GM21576 (cell line): ENCODE data around the gene MRAP2.
"Not testable (repeated sequence)": the region's sequence is repeated elsewhere in the genome, so short reads cannot be mapped to it uniquely, and the experiment has no call there.

Experiments
- ATAC-seq: cut with Tn5 transposase; IDR thresholded peaks from one replicate; pipeline ENCODE4 v1.9.1; 2021; ENCODE audit warnings: mild to moderate bottlenecking, moderate library complexity; ENCODE audit not compliant: unreplicated experiment

MRAP2 gene

DNA sequence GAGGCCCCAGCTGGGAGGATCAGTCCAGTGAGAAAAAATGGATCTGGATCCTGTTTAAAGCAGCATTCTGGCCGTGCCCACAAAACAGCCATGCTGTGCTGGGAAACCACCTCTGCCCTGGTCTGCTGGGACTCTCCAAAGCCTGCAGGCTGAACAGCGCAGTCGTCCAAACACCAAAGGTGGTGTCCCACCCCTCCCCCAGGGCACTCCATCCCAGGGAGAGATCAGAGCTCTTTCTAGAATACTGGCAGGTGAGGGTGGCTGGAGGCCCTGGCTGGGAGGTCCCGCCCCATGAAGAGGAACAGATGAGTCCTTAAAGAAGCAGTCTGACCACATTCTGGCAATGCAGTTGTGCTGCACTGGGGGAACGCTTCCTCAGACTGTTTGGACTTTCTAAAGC lies 84.6 kb downstream of the MRAP2 start:
- no peak for ATAC-seq

DNA sequence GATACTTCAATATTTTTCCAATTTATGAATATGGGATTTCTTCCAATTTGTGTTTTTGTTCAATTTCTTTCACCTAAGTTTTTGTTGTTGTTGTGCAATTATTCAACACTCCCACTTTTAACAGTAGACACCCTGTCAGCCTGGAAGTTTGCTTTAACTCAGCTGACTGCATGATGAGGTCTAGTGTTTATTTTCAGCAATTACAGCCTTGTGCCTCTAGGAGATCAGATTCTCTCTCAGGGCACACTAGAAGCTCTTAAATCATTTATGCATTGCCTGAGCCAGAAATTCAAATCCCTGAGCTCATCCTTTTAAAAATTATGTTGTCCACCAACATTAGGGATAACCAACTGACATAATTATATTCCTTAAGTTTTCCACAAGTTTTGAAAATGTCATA lies 85.7 kb downstream of the MRAP2 start:
- ATAC-seq: no peak

DNA sequence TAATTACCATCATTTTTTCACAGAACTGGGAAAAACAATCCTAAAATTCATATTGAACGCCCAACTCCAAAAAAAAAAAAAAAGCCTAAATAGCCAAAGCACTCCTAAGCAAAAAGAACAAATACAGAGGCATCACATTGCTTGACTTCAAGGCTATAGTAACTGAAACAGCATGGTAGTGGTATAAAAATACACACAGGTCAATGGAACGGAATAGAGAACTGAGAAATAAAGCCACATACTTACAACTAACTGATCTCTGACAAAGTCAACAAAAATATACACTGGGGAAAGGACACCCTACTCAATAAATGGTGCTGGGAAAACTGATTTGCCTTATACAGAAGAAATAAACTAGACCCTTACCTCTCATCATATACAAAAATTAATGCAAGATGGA lies 89.6 kb downstream of the MRAP2 start:
- no peak for ATAC-seq

DNA sequence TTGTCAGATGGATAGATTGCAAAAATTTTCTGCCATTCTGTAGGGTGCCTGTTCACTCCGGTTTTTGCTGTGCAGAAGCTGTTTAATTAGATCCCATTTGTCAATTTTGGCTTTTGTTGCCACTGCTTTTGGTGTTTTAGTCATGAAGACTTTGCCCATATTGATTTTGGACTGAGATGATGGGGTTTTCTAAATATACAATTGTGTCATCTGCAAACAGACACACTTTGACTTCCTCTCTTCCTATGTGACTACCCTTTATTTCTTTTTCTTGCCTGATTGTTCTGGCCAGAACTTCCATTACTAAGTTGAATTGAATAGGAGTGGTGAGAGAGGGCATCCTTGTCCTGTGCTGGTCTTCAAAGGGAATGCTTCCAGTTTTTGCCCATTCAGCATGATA lies 96.0 kb downstream of the MRAP2 start:
- not testable (repeated sequence) for ATAC-seq

DNA sequence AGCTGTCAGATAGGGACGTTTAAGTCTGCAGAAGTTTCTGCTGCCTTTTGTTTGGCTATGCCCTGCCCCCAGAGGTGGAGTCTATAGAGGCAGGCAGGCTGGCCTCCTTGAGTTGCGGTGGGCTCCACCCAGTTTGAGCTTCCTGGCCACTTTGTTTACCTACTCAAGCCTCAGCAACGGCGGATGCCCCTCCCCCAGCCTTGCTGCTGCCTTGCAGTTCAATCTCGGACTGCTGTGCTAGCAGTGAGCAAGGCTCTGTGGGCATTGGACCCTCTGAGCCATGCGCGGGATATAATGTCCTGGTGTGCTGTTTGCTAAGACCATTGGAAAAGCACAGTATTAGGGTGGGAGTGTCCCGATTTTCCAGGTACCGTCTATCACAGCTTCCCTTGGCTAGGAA lies 99.8 kb downstream of the MRAP2 start:
- not testable (repeated sequence) for ATAC-seq

DNA sequence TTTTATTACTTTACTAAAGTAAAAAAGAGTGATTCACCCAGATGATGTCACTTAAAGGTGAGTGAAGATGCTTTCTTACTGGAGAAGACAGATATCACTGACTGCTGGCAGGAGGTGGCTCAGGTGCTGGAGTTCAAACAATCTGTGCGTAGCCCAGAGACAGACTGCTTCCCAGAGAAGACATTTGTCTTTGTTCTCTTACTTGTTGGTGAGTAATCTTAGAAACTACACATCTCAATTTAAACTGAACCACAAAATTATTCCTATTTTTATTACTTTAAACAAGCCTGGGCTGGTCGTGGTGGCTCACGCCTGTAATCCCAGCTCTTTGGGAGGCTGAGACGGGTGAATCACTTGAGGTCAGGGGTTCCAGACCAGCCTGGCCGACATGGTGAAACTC lies 101.7 kb downstream of the MRAP2 start:
- no peak for ATAC-seq

DNA sequence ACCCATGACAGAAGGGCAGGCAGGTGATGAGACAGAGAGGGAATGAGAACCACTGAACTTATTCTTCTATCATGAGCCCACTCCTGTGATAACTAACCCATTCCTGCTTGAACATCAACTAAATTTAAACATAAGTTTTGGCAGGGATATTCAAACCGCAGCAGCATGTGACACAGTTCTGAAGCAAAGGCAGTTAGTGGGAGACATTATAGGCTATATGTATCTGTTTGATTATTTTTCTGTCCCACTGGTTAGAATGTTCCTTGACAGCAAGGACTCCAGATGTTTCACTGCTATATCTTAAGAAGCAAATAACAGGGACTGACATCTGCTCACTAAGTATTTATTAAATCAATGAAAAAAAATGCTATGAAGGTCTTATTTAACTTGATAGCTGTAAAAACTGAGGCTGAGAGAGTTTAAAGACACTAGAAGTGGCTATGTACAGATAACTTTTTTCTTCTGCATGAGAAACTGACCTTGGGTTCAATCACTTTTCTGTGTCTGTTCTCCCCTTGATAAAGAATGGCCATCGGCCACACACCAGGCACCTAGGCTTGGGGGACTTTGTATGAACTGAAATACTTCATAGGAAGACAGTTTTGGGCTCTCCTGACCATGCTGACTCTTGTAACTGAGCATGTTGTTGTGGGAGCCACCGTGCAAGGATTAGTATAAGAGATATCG lies 102.9 kb downstream of the MRAP2 start:
- no peak for ATAC-seq

DNA sequence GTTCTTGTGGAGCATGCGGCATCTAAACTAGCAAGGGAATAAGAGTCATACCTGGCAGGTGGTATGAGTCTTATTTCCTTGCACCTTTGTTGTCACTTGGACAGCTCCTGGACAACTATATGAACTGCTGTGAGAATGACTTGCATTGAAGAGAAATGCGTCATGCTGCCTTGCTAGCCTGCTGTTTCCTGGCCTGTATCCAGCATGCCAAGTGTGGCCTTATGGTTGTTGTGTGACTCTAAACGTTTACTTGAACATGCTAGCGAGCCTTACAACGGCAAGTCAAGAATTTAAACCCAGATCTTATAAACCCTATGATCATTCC lies 103.4 kb downstream of the MRAP2 start:
- no peak for ATAC-seq

DNA sequence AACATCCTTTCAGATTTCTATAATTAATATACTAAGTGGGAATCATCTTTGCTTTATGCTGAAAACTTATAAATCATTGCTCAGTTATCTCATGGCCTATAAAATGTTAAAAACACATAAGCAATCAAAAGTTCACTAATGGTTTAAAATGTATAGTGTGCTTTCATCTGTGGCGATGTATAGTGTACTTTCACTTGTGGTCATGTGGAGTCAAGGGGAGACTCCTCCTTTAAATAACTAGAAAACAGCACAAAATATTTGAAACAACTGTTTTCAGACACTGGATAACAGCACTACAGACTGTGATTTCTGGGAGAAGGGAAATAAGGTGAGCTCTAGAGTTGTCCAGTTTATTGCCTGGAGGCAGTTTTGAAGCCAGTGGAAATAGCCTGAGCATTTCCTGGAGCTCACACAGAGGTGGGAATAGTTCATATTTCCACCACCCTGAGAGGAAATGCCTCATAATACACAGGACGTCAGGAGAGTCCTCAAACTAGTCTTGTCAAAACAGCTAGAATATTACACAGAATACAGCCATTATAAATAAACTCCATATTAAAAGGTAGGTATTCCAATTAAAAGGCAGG lies 104.5 kb downstream of the MRAP2 start:
- ATAC-seq: no peak

DNA sequence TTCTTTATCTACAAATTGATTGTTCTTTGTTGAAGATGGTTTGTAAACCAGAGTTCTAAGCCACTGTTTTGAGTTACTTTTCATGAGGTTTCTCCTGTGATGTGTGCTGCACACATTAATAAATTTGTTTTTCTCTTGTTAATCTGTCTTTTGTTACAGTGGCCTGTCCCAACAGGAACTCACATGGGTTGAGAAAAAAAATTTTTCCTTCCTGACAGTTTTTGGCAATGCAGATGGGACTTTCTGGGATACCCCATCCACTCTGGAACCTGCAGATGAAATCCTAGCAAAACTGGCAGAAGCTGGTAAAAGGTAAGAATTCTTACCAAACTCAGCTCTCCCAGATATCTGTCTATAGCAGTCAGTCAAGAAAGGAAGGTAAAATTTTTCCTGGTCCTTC lies 105.7 kb downstream of the MRAP2 start:
- ATAC-seq: no peak
